NCI-H2196 (cell line): ENCODE measurements around the gene PRKAG2.

ENCODE experiments used
- DNase-seq: peaks from one replicate; lab custom pipeline; 2025; ENCODE audit not compliant: unreplicated experiment; lab: John Stamatoyannopoulos, UW

Gene PRKAG2

DNA sequence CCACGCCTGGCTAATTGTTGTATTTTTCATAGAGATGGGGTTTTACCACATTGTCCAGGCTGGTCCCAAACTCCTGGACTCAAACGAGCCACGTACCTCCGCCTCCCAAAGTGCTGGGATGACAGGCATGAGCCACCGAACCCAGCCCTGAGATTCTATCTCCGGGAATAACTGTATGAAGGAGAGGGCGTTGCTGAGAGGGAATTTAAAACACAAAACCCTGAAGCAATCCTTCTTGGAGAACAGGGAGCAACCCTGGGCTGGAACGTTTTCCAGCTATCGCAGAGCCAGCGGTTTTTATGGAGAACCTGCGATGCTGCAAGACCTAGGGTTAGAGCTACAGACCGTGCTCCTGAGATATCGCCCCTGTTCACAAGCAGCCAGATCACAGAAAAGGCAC, 144.6 kb downstream of the PRKAG2 start:
- no peak for DNase-seq

DNA sequence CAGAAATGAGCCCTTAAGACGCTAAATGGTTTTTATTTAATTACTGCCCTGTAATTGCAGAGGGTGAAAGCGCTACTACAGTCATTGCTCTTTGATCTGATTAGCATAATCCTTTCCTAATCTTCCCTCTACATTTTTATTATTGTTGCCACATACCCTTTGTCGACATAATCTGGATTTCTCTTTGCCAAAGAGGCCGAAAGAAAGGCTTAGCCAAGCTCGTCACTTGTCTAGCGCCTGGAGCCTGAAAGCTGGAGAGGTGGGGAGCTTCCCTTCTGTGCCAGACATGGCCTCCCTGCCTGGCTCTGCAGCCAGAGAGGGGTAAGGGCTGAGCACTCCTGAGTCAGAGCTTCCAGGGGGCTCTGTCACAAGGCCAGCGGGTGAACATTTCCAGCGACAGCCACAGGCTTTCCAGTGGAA, 145.9 kb downstream of the PRKAG2 start:
- DNase-seq, result no peak

DNA sequence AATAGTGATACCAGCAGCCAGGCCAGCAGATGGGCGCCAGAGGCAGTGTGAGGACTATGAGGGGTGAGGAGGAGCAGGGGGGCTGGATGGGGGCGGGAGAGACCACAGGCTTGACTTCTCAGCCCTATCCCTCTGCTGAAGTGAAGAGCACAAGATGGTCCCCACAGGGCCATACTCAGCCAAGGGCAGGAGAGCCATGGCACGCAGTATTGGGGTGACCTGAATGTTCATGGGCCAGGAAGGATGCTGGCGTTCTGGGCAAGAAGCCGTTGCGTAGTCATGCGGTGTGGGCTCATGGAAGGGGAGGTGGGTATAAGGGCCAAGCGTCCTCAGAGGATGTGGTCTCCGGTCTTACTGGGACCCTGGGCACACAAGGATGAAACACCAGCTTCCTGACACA, 146.3 kb downstream of the PRKAG2 start:
- no peak for DNase-seq

DNA sequence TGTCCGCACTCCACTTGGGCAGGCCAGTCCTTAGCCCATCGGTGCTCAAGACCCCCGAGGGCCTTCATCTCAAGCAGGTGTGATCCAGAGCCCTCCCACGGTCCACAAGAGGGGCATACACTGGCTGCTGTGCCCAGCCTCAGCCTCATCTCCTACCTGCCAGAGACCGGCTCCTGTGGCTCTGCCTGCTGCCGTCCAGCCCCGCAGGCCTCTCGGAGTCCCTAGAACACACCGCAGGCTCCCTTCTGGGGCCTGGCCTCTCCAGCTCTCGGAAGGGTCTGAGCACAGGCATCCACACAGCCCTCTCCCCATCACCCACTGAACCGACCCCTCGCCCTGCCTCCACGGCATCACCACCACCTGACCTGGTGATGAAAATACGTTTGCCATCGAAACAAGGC, 147.4 kb downstream of the PRKAG2 start:
- no peak for DNase-seq

DNA sequence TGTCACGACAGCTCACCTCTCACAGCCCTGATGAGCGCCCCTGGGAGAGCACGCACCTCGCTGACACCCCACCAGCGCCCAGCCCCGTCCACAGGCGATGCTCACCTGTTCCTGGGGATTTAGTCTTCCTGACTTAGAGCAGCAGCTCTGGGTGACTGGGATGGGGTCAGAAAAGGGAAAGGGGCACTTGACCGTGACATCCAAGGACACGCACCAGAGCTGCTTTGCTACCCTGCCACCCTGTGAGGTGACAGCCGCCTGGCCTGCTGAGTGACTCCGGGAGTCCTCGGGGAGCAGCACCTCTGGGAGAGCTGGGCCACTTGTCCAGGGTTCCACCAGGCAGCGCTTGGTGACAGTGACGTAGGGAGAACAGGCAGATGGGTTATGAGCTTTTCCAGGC, 148.2 kb downstream of the PRKAG2 start:
- no peak for DNase-seq

DNA sequence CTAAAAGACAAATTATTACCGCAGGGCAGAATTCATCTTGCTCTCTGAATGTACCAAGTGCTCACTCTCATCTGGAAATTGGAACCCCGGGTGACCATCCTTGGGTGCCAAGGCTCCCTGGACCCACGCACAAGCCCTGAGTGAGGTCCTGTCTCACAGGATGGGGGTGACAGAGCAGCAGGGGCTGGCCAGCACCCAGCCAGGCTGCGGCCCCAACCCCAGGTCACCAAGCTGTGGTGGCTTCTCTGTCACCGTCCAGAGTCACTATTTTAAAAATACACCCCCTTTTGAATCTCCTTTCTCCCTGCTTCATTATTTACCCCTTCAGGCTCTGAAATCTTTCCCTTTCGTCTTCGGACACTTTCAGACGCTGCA, 148.6 kb downstream of the PRKAG2 start:
- DNase-seq, result no peak

DNA sequence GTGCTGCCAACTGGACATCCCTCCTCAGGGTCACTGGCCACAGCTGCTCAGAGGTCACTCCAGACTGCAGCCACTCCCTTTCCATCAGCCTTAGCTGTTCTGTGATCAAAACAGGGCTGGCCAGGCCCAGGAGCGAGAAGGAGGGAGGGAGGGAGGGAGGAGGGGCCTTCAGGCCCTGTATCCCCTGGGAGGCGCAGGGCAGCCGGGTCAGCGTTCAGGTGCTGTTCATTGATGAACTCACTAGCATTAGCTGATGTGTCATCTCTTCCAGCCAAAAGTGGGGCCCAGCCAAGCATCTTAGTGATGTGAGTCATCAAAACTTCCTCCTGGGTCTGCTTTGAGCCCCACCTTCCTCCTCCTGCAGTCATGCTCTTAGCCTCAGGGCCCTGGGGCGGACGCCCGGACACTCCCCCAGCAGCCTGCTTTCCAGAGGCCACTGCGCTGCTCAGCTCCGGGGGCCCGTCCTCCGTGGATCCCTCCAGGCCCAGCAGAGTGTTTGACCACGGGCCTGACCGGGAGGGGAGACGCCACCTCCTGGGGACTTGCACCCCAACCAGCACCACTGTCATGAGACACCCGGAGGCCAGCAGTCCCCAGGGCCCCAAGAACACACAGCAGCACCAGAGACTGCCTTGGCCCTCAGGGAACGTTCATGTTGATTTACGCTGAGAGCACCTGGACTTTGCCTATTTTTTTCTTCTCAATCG, 149.2 kb downstream of the PRKAG2 start:
- no peak for DNase-seq

DNA sequence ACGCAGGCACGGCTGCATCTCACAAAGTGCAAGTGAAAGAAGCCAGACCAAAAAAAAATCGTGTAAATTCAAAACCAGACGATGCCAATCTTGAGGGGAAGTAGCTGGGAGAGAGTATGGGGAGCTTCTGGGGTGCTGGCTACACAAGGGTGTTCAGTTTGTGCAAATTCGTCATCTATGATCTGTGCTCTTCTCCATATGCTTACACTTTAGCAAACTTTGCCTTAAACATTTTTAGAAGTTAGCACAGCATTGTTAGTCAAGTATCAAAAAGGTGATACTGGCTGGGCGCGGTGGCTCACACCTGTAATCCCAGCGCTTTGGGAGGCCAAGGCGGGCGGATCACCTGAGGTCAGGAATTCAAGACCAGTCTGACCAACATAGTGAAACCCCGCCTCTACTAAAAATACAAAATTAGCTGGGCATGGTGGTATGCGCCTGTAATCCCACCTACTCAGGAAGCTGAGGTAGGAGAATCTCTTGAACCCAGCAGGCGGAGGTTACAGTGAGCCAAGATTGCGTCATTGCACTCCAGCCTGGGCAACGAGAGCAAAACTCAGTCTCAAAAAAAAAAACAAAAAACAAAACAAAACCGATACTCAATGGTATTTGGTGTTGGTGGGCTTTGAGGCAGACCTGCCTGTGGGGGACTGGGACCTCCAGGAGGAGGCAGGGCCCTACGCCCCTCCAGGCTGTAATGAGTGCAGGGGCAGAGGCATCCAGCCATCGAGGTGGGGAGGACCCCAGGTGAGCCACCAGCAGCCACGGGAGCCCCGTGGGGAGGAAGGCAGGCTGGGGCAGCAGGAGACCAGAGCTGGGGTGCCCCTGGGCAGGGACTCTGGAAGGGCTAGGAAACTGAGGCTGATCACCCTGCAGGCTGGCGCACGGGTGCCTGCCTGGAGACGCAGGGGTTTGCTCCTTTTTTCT, 150.0 kb downstream of the PRKAG2 start:
- DNase-seq, result no peak

DNA sequence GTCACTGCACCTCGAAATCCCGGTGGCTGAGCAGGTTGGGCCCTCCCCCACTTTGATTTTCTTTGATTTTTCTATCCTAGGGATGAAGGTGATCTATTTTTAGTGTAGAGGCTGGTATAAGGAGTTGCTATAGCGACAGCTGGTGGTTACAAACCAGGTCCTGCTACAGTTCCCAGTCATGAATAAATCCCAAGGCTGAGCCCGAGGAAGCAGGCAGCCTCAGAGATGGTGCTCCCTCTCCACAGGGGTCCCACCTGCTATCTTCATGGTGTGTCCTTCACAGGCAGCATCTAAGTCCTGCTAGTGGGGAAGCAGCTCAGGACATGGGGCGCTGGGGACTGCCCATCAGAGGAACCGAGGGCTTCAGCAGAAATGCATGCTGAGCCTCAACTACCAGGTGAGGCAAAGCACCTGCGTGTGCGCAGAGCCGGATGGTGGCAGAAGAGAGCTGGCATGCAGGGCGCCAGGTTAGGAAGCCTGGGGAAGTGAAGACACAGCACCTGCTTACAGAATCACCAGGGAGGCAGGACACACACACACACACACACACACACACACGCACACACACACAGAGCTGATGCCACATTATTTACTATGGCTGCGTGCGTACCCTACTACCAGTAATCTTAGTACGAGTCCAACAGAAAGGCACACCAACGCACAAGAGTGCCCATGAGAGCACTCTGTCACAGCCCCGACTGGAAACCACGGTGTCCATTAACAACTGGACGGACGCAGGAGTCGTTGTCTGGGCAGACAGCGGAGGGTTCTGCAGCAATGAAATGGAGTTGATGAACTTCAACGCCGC, 150.9 kb downstream of the PRKAG2 start:
- peak; percentile 15 for DNase-seq

DNA sequence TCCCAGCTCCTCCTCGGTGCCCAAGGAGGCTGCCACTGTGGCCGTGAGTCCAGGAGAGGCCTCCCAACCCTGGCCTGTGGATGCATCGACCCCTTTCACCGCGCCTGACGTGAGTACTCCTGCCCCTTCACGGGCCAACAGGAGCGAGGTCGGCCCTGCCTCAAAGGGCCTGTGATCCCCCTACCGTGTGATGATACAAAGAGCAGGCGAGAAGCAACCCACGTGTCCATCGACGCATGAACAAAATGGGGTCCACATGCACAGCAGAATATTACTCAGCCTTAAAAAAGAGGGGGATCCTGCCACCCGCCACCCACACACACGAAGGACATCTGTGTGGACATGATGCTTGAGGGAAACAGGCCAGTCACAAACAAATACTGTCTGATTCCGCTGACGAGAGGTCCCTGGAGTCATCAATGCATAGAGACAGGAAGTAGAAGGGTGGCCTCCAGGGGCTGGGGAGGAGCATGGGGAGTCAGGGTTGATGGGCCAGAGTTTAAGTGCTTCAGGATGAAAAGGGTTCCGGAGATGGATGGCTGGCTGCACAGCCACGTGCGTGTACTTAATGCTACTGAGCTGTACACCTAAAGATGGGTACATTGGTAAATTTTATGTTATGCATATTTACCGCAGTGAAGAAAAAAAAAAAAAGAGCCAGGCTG, 151.9 kb downstream of the PRKAG2 start:
- no peak for DNase-seq

DNA sequence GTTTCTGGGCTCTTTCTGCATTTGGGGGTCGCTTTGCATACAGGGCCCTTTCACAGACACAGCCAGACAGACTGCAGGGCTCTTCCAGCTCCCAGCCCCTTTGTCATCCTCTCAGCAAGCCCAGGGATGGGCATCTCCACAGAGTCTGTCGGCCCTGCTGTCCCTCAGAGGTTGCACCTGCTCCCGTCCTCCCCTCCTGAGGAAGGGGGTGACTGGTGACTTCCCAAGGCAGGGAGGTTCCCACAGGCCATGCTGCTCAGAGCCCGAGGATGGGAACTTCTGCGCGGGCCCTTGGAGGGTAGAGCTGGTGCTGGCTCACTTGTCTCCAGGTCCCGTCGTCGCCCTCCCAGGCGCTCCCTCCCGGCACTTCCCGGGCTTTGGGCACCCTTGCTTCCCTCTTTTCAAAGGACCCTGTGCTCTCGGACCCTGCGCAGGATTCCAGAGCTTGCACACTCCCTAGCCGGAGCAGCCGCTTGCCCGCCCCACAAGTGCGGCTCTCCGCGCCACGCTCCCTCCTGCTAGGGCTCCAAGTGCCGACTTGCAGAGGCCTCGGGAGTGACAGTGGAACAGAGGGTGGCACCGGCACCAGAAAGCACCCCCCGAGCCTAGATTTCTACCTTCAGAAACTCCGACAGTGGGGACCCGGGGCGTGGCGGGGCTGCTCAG, 152.5 kb downstream of the PRKAG2 start:
- no peak for DNase-seq

DNA sequence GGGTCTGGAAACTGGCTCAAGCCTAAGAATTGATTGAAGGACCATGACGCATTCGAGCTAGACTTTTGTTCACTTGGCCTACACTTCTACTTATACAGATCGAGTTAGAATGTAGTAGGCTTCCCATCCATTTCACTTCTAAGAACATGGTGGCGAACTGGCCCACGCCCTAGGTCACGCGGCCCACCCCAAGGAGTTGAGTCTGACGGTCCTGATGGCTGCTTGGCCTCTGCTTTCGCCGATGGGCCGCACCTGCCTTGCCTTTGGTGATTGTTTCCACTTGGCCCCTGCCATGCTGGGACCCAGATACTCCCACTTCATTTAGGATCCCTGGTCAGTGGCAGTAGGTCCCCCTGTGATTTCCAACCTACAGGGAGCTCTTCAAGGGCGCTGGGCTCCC, 153.6 kb downstream of the PRKAG2 start:
- DNase-seq, result no peak

DNA sequence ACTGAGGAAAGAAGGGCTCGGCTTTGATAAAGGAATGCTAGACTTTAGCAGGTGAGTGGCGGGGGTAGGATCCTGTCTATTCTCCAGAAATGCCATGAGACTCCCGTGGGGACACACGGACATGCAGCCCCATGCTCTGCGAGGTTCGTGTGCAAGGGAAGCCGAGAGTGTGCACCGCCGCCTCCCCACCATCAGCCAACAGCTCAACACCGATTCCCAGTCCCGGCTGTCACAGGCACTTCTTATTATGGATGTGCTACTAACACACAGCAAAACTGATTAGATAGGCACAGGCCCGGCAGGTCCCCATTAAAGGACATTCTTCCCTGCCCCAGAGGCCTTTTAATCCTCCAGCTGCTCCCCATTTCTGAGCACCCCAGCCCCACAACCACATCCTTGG, 154.4 kb downstream of the PRKAG2 start:
- DNase-seq, result no peak

DNA sequence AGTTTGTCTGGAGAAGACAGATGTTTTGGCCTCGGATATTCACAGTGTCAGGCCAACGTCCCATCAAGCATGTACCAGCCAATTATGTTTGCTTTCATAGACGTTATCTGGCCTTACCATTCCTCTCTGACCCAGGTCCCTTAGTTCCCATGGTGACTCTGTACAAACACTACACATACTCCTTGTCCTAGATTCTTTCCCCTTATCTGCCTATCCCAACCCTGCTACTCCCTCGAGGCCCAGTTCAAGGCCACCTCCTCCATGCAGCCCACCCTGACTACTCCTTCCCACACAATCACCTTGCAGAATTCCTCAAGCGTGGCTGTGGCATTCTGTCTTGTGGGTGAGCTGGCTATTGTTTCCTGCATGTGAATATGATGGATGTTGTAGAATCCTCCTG, 155.2 kb downstream of the PRKAG2 start:
- no peak for DNase-seq

DNA sequence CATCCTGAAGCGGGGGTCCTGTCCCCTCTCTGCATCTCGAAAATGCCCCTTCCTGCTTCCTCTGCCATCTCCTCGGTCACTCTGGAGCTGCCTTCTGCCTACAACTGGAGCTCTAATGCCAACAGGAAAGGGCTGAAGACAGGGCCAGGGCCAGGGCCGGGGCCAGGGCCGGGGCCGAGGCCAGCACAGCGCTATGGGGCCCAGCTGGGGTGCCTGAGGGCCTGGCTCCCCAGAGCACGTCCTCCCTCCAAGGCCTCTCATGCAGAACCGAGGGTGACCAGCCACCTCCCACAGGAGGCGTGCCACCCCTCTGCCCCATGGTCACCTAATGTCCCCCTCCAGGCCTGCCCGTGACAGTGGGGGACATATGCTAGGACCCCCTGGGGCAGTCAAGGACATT, 155.7 kb downstream of the PRKAG2 start:
- no peak for DNase-seq

DNA sequence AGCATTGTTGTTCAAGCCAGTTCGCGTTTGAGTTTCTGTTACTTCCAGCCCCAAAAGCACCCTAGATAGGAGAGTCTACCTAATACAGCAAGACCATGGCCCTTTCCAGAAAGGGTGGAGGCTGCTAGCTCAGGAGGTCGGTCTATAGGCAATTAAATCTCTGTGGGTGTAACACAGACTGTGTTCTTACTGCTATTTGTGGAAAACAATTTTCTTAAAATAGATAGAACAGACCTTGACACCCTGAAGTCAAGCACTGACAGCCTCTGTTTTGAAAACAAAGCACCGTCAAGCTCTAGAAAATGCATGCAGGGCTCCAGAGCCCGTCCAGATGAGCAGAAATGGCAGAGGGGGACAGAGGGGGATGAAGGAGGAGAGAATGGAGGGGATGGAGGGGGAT, 156.6 kb downstream of the PRKAG2 start:
- no peak for DNase-seq

DNA sequence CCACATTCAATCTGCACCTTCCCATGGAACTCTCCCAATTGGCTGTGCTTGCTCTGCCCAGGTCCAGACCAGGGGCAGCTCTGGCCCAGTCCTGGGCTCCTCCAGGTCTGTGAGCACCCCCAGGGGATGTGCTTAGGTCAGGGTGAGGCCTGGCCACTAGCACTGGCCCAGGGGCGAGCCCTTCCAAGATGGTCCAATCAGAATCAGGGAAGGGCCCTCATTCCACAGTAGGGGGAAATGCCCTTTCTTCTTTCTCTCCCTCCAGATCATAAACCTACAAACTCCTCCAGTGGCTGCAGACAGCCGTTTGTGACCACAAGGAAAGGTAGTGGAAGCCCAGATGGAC, 157.0 kb downstream of the PRKAG2 start:
- no peak for DNase-seq

DNA sequence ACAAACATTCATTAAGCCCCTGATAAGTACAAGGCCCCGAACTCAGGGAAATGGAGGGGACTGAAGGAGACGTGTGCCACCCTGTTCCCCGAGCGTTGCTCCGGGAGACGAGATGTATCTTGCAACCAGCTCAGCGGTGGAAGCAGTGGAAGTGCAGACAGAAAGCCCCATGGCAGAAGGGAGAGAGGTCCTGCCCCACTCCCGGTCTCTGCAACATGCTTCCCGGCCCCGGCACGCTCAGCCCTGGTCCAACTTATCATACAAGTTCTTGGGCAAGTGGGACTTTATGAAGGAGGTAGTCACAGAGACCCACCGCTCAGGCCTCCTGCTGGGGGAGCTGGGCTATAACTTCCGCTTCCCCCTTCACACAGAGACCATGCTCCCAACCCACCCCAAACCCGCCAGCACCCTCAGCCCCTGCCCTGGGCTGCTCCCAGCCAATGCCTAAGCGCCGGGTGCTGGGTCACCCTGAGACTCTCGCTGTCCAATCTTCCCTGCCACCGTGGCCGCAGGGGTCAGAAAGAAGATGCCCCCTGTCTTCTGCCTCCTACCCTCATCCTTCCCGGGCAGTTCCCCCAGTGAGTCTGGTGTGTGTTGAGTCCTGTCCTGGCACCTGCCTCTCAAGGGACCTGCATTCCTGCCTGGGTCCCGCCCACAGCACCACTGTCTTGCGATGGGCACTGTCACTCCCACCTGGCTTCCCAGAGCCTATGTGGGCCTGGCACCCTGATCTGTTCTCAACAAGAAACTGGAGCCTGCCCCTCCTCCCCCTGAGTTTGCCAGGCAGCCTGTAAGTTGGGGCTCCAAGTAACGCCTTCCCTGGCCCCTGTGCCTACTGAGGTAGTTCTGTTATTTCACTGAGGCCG, 157.7 kb downstream of the PRKAG2 start:
- DNase-seq, result no peak

DNA sequence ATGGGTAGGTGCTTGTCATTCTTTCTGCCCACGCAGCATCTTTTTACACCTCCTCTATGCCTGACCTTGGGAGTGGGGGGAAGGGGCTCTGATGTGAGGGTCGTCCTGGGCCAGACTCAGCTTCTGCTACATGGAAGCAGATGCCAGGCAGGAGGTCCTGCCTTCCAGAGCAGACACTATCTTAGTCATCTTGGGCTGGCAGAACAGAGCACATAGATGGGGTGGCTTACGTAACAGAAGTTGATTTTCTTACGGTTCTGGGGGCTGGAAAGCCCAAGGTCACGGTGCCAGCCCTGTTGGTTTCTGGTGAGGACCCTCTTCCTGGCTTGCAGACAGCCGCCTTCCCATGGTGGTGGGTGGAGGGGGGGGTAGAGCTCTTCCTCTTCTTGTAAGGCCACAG, 159.0 kb downstream of the PRKAG2 start:
- no peak for DNase-seq

DNA sequence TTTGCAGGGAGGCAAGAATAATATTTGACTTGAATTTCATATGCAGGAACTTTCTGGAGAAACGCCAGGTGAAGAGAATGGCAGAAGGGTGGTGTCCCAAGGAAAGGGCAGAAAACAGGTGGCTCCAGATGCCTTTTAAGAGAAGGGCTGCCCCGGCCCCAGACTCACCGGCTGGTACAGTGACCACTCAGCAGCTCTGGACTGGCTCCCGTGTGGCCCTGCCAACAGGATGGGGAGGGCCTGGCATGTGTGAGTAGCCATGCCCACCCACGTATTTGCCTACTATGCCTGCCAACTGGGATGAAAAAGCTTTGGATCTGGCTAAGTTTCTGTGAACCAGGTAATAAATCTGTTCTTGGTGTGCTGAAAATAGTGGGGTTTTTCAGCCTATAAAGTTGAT, 159.5 kb downstream of the PRKAG2 start:
- no peak for DNase-seq
